Measurements from ENCODE around the gene C3orf70. TPM values are rescaled to one million over a fixed set of nuclear protein-coding genes. Genes with fewer than 3 reads are reported as not detected.

C3orf70 gene
- total and polyA plus RNA-seq, 7 experiments from 2014 or later, result 0.05 TPM; not detected in 6

DNA sequence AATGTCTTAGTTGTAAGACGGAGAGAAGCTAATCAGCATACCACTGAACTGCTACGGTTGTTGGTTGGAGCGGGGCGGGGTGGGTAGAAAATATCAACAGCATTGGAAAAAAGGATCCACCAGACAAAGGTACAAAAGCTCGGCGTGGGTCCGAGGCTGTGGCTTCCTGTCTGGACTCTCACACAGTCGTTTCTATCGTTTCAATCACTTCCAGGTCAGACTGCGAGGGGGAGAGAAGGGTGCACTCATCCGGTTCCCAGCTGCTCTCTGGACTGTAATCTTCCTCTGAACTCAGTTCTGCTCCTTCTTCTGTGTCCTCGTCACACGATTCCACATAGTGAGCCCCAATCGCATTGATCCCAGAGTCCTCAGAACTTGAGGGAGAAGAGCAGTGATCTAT is 70.0 kb downstream of the C3orf70 start:
- peaks cover 0 to 2% of the 10 kb centered on the region in 2 donors for H3K27me3 ChIP-seq (ENCODE audit: control insufficient read depth in 2 of 2, insufficient read depth in 2 of 2, low read length in 2 of 2)
- H3K4me3 ChIP-seq (ENCODE audit: low read length), result no peak overlapping the region
- no peaks in the 10 kb centered on the region for H3K4me1 ChIP-seq (ENCODE audit: control insufficient read depth in 2 of 2, insufficient read depth in 2 of 2, low read length in 2 of 2)
- ChIA-PET CTCF (no interaction called here), POLR2A (no interaction called here)
- intact Hi-C loops (cut with micrococcal nuclease), result no loop called here
- H3K27ac ChIP-seq (ENCODE audit: low read depth, low read length), result no peak overlapping the region
- Mint-ChIP-seq H3K4me3 (no peak overlapping the region), H3K27me3 (peaks cover 0 to 23% (median 9%) of the 10 kb centered on the region in 5 donors), H3K9me3 (no peaks in the 10 kb centered on the region), H3K27ac (no peak overlapping the region), H3K36me3 (no peaks in the 10 kb centered on the region), H3K4me1 (no peaks in the 10 kb centered on the region)
- no peaks in the 10 kb centered on the region for H3K9me3 ChIP-seq (ENCODE audit: control insufficient read depth in 2 of 3, low read length in 3 of 3)
- ATAC-seq (no peak), DNase-seq (no peak)
- H3K36me3 ChIP-seq (ENCODE audit: control insufficient read depth in 2 of 3, insufficient read depth in 3 of 3, low read length in 3 of 3), result no peaks in the 10 kb centered on the region

DNA sequence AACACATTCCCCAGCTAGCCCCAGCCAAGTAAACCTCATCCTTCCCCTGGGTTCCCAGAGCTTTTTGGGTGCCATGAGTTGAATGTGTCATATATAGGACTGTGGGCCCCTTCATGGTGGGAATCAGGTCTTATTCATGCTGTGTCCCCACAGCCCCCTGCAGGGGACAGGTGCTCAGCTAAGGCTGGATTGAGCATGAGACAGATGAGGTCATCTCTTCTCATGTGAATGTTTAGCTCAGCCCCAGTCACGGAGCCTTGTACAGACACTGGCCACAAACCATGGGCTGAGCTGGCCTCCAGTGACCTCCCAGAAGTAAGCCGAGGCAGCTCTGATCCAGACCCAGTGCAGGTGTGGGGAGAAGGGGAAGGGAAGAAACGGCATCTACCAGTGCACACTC is 70.7 kb downstream of the C3orf70 start:
- CTCF ChIA-PET, result no interaction called here
- ATAC-seq, result no peak

DNA sequence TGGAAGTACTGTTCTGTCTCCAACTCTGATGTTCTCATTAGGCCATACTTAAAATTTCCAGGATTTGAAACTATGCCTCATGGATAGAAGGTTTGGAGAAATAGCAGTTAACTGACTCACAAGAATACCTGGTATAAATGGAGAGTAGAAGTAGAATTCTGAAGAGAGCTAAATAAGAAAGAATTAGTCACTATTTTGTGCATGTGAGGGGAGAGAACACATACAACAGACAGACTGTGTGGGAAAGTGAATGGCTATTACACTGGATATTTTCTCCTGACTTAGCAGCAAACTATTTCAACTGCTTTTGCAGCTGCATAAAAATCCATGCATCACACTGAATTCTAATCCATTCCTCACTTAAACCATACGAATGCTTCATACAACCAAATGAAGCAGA is 71.3 kb downstream of the C3orf70 start:
- Mint-ChIP-seq H3K27ac (no peak overlapping the region), H3K27me3 (peaks cover under 1 to 22% (median 10%) of the 10 kb centered on the region in 5 donors), H3K4me1 (no peaks in the 10 kb centered on the region), H3K36me3 (no peaks in the 10 kb centered on the region), H3K4me3 (no peak overlapping the region), H3K9me3 (no peaks in the 10 kb centered on the region)
- no peak for ATAC-seq
- no peaks in the 10 kb centered on the region for H3K4me1 ChIP-seq (ENCODE audit: control insufficient read depth in 2 of 2, insufficient read depth in 2 of 2, low read length in 2 of 2)
- intact Hi-C loops (cut with micrococcal nuclease), result no loop called here
- no peaks in the 10 kb centered on the region for H3K27me3 ChIP-seq (ENCODE audit: control insufficient read depth in 2 of 2, insufficient read depth in 2 of 2, low read length in 2 of 2)
- no peaks in the 10 kb centered on the region for H3K36me3 ChIP-seq (ENCODE audit: control insufficient read depth in 2 of 3, insufficient read depth in 3 of 3, low read length in 3 of 3)
- H3K27ac ChIP-seq (ENCODE audit: low read depth, low read length), result no peak overlapping the region
- POLR2A ChIA-PET, result no interaction called here
- CTCF ChIA-PET, result no interaction called here
- no peaks in the 10 kb centered on the region for H3K9me3 ChIP-seq (ENCODE audit: control insufficient read depth in 2 of 3, low read length in 3 of 3)
- H3K4me3 ChIP-seq (ENCODE audit: low read length), result no peak overlapping the region
- no peak for DNase-seq

More for the DNA sequence above, 70.7 kb downstream of the C3orf70 start:
- Mint-ChIP-seq H3K27me3 (peaks cover 0 to 23% (median 9%) of the 10 kb centered on the region in 5 donors), H3K27ac (no peak overlapping the region), H3K4me3 (no peak overlapping the region), H3K9me3 (no peaks in the 10 kb centered on the region), H3K36me3 (no peaks in the 10 kb centered on the region), H3K4me1 (no peaks in the 10 kb centered on the region)
- H3K4me3 ChIP-seq (ENCODE audit: low read length), result no peak overlapping the region
- POLR2A ChIA-PET, result no interaction called here
- H3K4me1 ChIP-seq (ENCODE audit: control insufficient read depth in 2 of 2, insufficient read depth in 2 of 2, low read length in 2 of 2), result no peaks in the 10 kb centered on the region
- H3K27ac ChIP-seq (ENCODE audit: low read depth, low read length), result no peak overlapping the region
- DNase-seq, result no peak
- H3K9me3 ChIP-seq (ENCODE audit: control insufficient read depth in 2 of 3, low read length in 3 of 3), result no peaks in the 10 kb centered on the region
- H3K27me3 ChIP-seq (ENCODE audit: control insufficient read depth in 2 of 2, insufficient read depth in 2 of 2, low read length in 2 of 2), result no peaks in the 10 kb centered on the region
- H3K36me3 ChIP-seq (ENCODE audit: control insufficient read depth in 2 of 3, insufficient read depth in 3 of 3, low read length in 3 of 3), result no peaks in the 10 kb centered on the region
- intact Hi-C loops (cut with micrococcal nuclease), result no loop called here

GRCh38 chr3:185079625-185080024 is 73.2 kb downstream of the C3orf70 start:
- ATAC-seq (no peak), DNase-seq (no peak)
- Mint-ChIP-seq H3K4me1 (no peaks in the 10 kb centered on the region), H3K36me3 (no peaks in the 10 kb centered on the region), H3K4me3 (no peak overlapping the region), H3K27ac (no peak overlapping the region), H3K9me3 (peaks cover 0 to 2% (median 0%) of the 10 kb centered on the region in 11 donors), H3K27me3 (peaks cover 3 to 8% (median 5%) of the 10 kb centered on the region in 5 donors)
- no peaks in the 10 kb centered on the region for H3K9me3 ChIP-seq (ENCODE audit: control insufficient read depth in 2 of 3, low read length in 3 of 3)
- H3K4me1 ChIP-seq (ENCODE audit: control insufficient read depth in 2 of 2, insufficient read depth in 2 of 2, low read length in 2 of 2), result no peaks in the 10 kb centered on the region
- no peaks in the 10 kb centered on the region for H3K27me3 ChIP-seq (ENCODE audit: control insufficient read depth in 2 of 2, insufficient read depth in 2 of 2, low read length in 2 of 2)
- H3K36me3 ChIP-seq (ENCODE audit: control insufficient read depth in 2 of 3, insufficient read depth in 3 of 3, low read length in 3 of 3), result no peaks in the 10 kb centered on the region
- no peak overlapping the region for H3K27ac ChIP-seq (ENCODE audit: low read depth, low read length)
- H3K4me3 ChIP-seq (ENCODE audit: low read length), result no peak overlapping the region
- ChIA-PET CTCF (no interaction called here), POLR2A (no interaction called here)
- intact Hi-C loops (cut with micrococcal nuclease), result no loop called here

DNA sequence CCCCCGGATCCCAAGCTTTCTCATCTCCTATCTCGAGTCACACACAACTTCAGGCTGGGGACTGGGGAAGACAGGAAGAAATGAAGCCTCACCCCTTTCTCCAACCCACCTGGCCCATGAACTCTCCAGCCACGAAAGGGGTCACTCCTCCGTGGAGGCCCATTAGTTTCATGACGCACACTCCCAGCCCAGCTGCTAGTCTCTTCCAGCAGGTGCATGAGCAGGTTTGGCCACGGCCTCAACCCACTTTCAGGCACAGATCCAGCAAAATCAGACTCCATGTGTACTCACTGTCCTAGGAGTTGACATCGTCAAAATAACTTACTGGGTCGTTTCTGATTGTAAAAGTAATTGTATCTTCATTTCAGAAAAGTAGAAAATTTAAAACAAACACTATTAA is 76.6 kb downstream of the C3orf70 start:
- no peak overlapping the region for H3K4me3 Mint-ChIP-seq
- DNase-seq, result no peak
- Histone ChIP-seq H3K36me3 (ENCODE audit: control insufficient read depth in 2 of 3, insufficient read depth in 3 of 3, low read length in 3 of 3) (no peaks in the 10 kb centered on the region), H3K4me1 (ENCODE audit: control insufficient read depth in 2 of 2, insufficient read depth in 2 of 2, low read length in 2 of 2) (no peaks in the 10 kb centered on the region), H3K4me3 (ENCODE audit: low read length) (no peak overlapping the region), H3K27ac (ENCODE audit: low read depth, low read length) (no peak overlapping the region), H3K9me3 (ENCODE audit: control insufficient read depth in 2 of 3, low read length in 3 of 3) (no peaks in the 10 kb centered on the region), H3K27me3 (ENCODE audit: control insufficient read depth in 2 of 2, insufficient read depth in 2 of 2, low read length in 2 of 2) (no peaks in the 10 kb centered on the region)
- H3K4me1 Mint-ChIP-seq, result no peaks in the 10 kb centered on the region
- H3K27me3 Mint-ChIP-seq, result peaks cover 0 to 11% (median 5%) of the 10 kb centered on the region in 5 donors
- ChIA-PET POLR2A (no interaction called here), CTCF (no interaction called here)
- no peaks in the 10 kb centered on the region for H3K36me3 Mint-ChIP-seq
- ATAC-seq, result no peak
- H3K9me3 Mint-ChIP-seq, result peaks cover 0 to 2% (median 0%) of the 10 kb centered on the region in 11 donors
- intact Hi-C loops (cut with micrococcal nuclease), result no loop called here
- H3K27ac Mint-ChIP-seq, result no peak overlapping the region

DNA sequence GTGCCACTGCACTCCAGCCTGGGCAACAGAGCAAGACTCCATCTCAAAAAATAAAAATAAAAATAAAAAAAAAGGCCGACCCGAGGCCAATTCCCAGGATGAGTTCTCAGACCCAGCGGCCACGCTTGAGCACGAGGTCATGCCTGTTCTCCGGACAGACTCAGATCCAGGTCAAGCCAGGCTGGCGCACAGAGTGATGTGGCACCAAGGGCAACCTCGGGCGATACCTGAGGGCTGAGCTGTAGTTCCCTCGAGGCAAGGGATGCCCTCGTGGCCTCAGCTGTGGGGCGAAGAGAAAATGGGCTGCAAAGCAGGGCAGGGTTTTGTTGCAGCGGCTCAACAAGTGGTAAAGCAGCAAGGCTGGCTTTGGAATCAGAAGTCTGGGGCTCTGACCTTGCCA is 77.3 kb downstream of the C3orf70 start:
- ATAC-seq (no peak), DNase-seq (no peak)
- Histone ChIP-seq H3K36me3 (ENCODE audit: control insufficient read depth in 2 of 3, insufficient read depth in 3 of 3, low read length in 3 of 3) (no peaks in the 10 kb centered on the region), H3K9me3 (ENCODE audit: control insufficient read depth in 2 of 3, low read length in 3 of 3) (no peaks in the 10 kb centered on the region), H3K27ac (ENCODE audit: low read depth, low read length) (no peak overlapping the region), H3K4me1 (ENCODE audit: control insufficient read depth in 2 of 2, insufficient read depth in 2 of 2, low read length in 2 of 2) (no peaks in the 10 kb centered on the region), H3K27me3 (ENCODE audit: control insufficient read depth in 2 of 2, insufficient read depth in 2 of 2, low read length in 2 of 2) (no peaks in the 10 kb centered on the region), H3K4me3 (ENCODE audit: low read length) (no peak overlapping the region)
- H3K9me3 Mint-ChIP-seq, result peaks cover 0 to 2% (median 0%) of the 10 kb centered on the region in 11 donors
- ChIA-PET CTCF (no interaction called here), POLR2A (no interaction called here)
- H3K36me3 Mint-ChIP-seq, result no peaks in the 10 kb centered on the region
- H3K4me1 Mint-ChIP-seq, result no peaks in the 10 kb centered on the region
- peaks cover 0 to 11% (median 5%) of the 10 kb centered on the region in 5 donors for H3K27me3 Mint-ChIP-seq
- no peak overlapping the region for H3K27ac Mint-ChIP-seq
- H3K4me3 Mint-ChIP-seq, result no peak overlapping the region
- intact Hi-C loops (cut with micrococcal nuclease), result no loop called here

- Histone ChIP-seq H3K9me3 (ENCODE audit: control insufficient read depth in 2 of 3, low read length in 3 of 3) (no peaks in the 10 kb centered on the region), H3K4me3 (ENCODE audit: low read length) (no peak overlapping the region), H3K27ac (ENCODE audit: low read depth, low read length) (no peak overlapping the region), H3K36me3 (ENCODE audit: control insufficient read depth in 2 of 3, insufficient read depth in 3 of 3, low read length in 3 of 3) (no peaks in the 10 kb centered on the region), H3K27me3 (ENCODE audit: control insufficient read depth in 2 of 2, insufficient read depth in 2 of 2, low read length in 2 of 2) (no peaks in the 10 kb centered on the region), H3K4me1 (ENCODE audit: control insufficient read depth in 2 of 2, insufficient read depth in 2 of 2, low read length in 2 of 2) (no peaks in the 10 kb centered on the region)
- no peak overlapping the region for H3K27ac Mint-ChIP-seq
- no peak overlapping the region for H3K4me3 Mint-ChIP-seq
- no peaks in the 10 kb centered on the region for H3K36me3 Mint-ChIP-seq
- H3K27me3 Mint-ChIP-seq, result peaks cover 0 to 9% (median 0%) of the 10 kb centered on the region in 5 donors
- intact Hi-C loops (cut with micrococcal nuclease), result no loop called here
- ChIA-PET POLR2A (no interaction called here), CTCF (no interaction called here)
- no peaks in the 10 kb centered on the region for H3K4me1 Mint-ChIP-seq
- peaks cover 0 to 4% (median 0%) of the 10 kb centered on the region in 11 donors for H3K9me3 Mint-ChIP-seq
- no peak for DNase-seq
- ATAC-seq, result no peak
Measured at GRCh38 chr3:185071287-185071800, 81.5 kb downstream of the C3orf70 start.
